HL-60 (cell line): Measurements from ENCODE around the gene SUN3.

Experiments
- CTCF ChIP-seq: IDR thresholded peaks from one replicate; pipeline ENCODE4 v1.5.1; 2011; ENCODE audit warnings: low read length, control low read depth, inconsistent platforms; ENCODE audit not compliant: insufficient read depth
- GABPA ChIP-seq: IDR thresholded peaks from 2 replicates; pipeline ENCODE4 v1.6.1; 2012; ENCODE audit warnings: low read depth
- POLR2AphosphoS5 ChIP-seq: IDR thresholded peaks from 2 replicates; pipeline ENCODE4 v1.6.1; 2012; ENCODE audit warnings: low read depth

DNA sequence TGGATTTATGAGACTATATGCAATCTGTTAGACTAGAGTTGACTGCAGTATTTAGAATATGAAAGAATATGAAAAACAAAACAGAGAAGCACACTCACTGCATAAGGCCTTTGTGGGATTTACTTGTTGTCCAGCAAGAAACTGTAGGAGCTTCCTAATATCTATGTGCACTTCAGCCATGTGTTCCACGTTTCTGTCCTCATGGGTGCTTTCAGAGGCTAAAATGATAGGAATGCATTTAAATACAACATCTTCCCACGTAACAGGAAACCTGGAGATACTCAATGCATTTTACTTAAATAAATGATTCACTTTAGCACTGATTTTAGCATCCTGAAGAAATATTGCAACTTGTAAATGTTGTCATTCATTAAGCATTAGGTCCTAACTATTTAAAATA is 61.2 kb downstream of the SUN3 start:
- TF ChIP-seq CTCF (no peak), POLR2AphosphoS5 (no peak), GABPA (no peak)
